Jurkat, Clone E6-1 (cell line): Measurements from ENCODE around the gene DGCR2.

ENCODE experiments used
- DNase-seq: peaks from one replicate; pipeline ENCODE4 v3.0.0-alpha.2; 2011; ENCODE audit warnings: low read depth, low spot score
- H3K4me3 ChIP-seq: 2 replicates; pipeline ENCODE4 v1.5.1; 2011; ENCODE audit warnings: mild to moderate bottlenecking, low read length, control low read depth, moderate library complexity

Gene DGCR2

GRCh38 chr22:19111584-19111983 lies 10.6 kb downstream of the DGCR2 start:
- no peak overlapping the region for H3K4me3 ChIP-seq
- DNase-seq: no peak

- no peak overlapping the region for H3K4me3 ChIP-seq
- no peak for DNase-seq
Measured at GRCh38 chr22:19111140-19111539, 11.1 kb downstream of the DGCR2 start.

- H3K4me3 ChIP-seq: no peak overlapping the region
- DNase-seq: no peak
Measured at GRCh38 chr22:19110646-19111045, 11.6 kb downstream of the DGCR2 start.

- DNase-seq: no peak
- no peak overlapping the region; the same call in 1 of the 2 replicates for H3K4me3 ChIP-seq
Measured at GRCh38 chr22:19110064-19110458, 12.2 kb downstream of the DGCR2 start.

- H3K4me3 ChIP-seq: peak overlapping the region; percentile 21
- DNase-seq: peak; percentile 90
Measured at GRCh38 chr22:19109198-19110063, 12.8 kb downstream of the DGCR2 start.

GRCh38 chr22:19108807-19109197 lies 13.4 kb downstream of the DGCR2 start:
- no peak overlapping the region for H3K4me3 ChIP-seq
- DNase-seq: no peak

GRCh38 chr22:19107730-19108074 lies 14.5 kb downstream of the DGCR2 start:
- no peak for DNase-seq
- H3K4me3 ChIP-seq: no peak overlapping the region

GRCh38 chr22:19106886-19107729 lies 15.1 kb downstream of the DGCR2 start:
- peak; percentile 75 for DNase-seq
- no peak overlapping the region for H3K4me3 ChIP-seq

GRCh38 chr22:19105867-19106802 lies 16.1 kb downstream of the DGCR2 start:
- no peak overlapping the region for H3K4me3 ChIP-seq
- DNase-seq: no peak

GRCh38 chr22:19105456-19105855 lies 16.8 kb downstream of the DGCR2 start:
- H3K4me3 ChIP-seq: no peak overlapping the region
- DNase-seq: no peak

GRCh38 chr22:19103880-19104821 lies 18.1 kb downstream of the DGCR2 start:
- no peak overlapping the region for H3K4me3 ChIP-seq
- DNase-seq: no peak

- no peak overlapping the region for H3K4me3 ChIP-seq
- DNase-seq: no peak
Measured at GRCh38 chr22:19098157-19098556, 24.1 kb downstream of the DGCR2 start.

GRCh38 chr22:19097518-19097917 lies 24.7 kb downstream of the DGCR2 start:
- no peak overlapping the region for H3K4me3 ChIP-seq
- no peak for DNase-seq

- DNase-seq: no peak
- H3K4me3 ChIP-seq: no peak overlapping the region
Measured at GRCh38 chr22:19096555-19096954, 25.7 kb downstream of the DGCR2 start.

- DNase-seq: no peak
- no peak overlapping the region for H3K4me3 ChIP-seq
Measured at GRCh38 chr22:19094393-19094997, 27.7 kb downstream of the DGCR2 start.

GRCh38 chr22:19092725-19093124 lies 29.5 kb downstream of the DGCR2 start:
- no peak for DNase-seq
- no peak overlapping the region for H3K4me3 ChIP-seq

GRCh38 chr22:19090586-19091127 lies 31.6 kb downstream of the DGCR2 start:
- H3K4me3 ChIP-seq: no peak overlapping the region
- DNase-seq: no peak

- no peak overlapping the region for H3K4me3 ChIP-seq
- DNase-seq: no peak
Measured at GRCh38 chr22:19090183-19090582, 32.0 kb downstream of the DGCR2 start.
